ENCODE results near the gene INPP5D. TPM values are rescaled to one million over a fixed set of nuclear protein-coding genes. Genes with fewer than 3 reads are reported as not detected.

Gene INPP5D
- total and polyA plus RNA-seq, 2 of the 8 experiments (the other 6 are each of a cell fraction or from before 2014, with no cell fraction given), result 4.5 to 7.1 TPM

- no peak for TF ChIP-seq ASH2L (IDR thresholded peaks at IDR 0.05; ENCODE audit: low read length)
- no peak for TF ChIP-seq TEAD4 (IDR thresholded peaks at IDR 0.05; ENCODE audit: low read depth, low read length)
- no peak for TF ChIP-seq RFX5 (IDR thresholded peaks at IDR 0.05; ENCODE audit: borderline replicate concordance, low read depth, low read length)
Measured at GRCh38 chr2:233034091-233034882, 25.9 kb upstream of the INPP5D start (continued).

All from H1 (cell line).